Cardiac muscle cell (in vitro differentiated cells and primary cell): ENCODE measurements around the gene ACOXL. TPM values are rescaled to one million over a fixed set of nuclear protein-coding genes. Genes with fewer than 3 reads are reported as not detected.

Experiments
- DNase-seq, 2 donors: peaks; one replicate each; pipeline versions ENCODE4 v3.0.0 to v3.0.0-alpha.2; 2010 to 2017; ENCODE audit warnings: low read depth in 1 of 2, low spot score in 1 of 2
- H3K27ac ChIP-seq: fragments of 200-600 bp; sonication (generic); 2 replicates; pipeline ENCODE4 v1.5.1; 2016
- H3K27me3 ChIP-seq: fragments of 200-600 bp; sonication (generic); 2 replicates; pipeline ENCODE4 v1.6.0; 2016; ENCODE audit warnings: control low read depth
- H3K36me3 ChIP-seq: fragments of 200-600 bp; sonication (generic); 2 replicates; pipeline ENCODE4 v1.5.1; 2016; ENCODE audit warnings: control low read depth
- H3K4me1 ChIP-seq: fragments of 200-600 bp; sonication (generic); 2 replicates; pipeline ENCODE4 v1.8.1; 2017; ENCODE audit warnings: low read depth, mild to moderate bottlenecking, mixed run types
- H3K4me3 ChIP-seq: fragments of 200-600 bp; sonication (generic); 2 replicates; pipeline ENCODE4 v1.5.1; 2016; ENCODE audit warnings: mild to moderate bottlenecking
- H3K9me3 ChIP-seq: fragments of 200-600 bp; sonication (generic); 2 replicates; pipeline ENCODE4 v1.5.1; 2017; ENCODE audit warnings: low read depth, mild to moderate bottlenecking, control low read depth
- CTCF ChIP-seq: IDR thresholded peaks from 2 replicates; pipeline ENCODE4 v1.5.1; 2012; ENCODE audit warnings: low read depth, mild to moderate bottlenecking, low read length
- polyA plus RNA-seq: library from polyadenylated mRNA; unstranded; fragments of >200 nt; fragmentation: Nextera tagmentation; extraction: Ambion mirVana; gene quantifications from 2 replicates; pipeline ENCODE4 v1.2.1, GENCODE V29; 2016
- total RNA-seq: library from RNA; depleted of rRNA; stranded (reverse); fragments of >200 nt; gene quantifications from 2 replicates; pipeline ENCODE4 v1.2.3, GENCODE V29; 2016

The ACOXL gene
- total and polyA plus RNA-seq, 2 experiments from 2014 or later, result 0.89 to 2.4 TPM

DNA sequence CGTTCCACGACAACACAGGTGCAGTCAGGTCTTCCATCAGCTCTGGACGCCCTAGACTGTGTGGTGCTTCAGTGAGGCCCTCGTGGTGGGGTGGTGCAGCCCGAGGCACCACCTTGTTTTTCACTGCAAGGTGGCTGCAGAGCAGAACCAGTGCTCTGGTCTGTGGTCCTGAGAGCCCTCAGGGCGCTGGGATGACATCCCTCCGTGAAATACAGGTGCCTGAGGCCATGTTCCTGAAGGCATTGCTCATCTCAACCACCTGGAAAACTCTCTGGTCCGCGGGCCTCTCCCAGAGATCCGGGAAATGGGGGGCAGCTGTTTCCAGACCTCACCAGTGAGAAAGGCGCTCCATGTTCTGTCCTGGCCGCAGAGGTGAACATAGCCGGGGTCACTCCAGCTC, 119.2 kb downstream of the ACOXL start:
- no peaks in the 10 kb centered on the region for H3K36me3 ChIP-seq
- H3K27ac ChIP-seq, result no peak overlapping the region
- TF ChIP-seq CTCF, result no peak
- no peak overlapping the region for H3K4me3 ChIP-seq
- H3K9me3 ChIP-seq, result no peaks in the 10 kb centered on the region
- H3K27me3 ChIP-seq, result no peaks in the 10 kb centered on the region
- DNase-seq, result no peak
- H3K4me1 ChIP-seq, result no peaks in the 10 kb centered on the region

DNA sequence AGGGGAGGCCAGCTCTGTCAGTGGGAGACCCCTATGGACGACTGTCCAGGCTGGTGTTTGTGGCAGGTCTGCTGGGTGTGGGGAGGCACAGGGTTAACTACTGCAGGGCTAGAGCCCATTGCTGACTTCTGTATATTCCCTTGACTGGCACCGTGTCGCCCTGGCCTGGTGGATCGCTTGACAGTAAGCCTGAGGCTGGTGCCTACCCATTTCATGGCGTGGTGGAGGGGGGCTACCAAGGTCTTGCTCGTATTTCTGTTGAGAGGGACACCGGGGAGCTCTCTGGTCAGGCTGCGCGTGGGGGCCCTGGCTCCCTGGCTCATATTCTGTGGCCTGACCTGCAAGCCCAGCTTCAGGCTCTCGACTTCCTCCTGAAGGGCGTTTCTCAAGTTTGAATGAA, 119.7 kb downstream of the ACOXL start:
- no peaks in the 10 kb centered on the region for H3K4me1 ChIP-seq

DNA sequence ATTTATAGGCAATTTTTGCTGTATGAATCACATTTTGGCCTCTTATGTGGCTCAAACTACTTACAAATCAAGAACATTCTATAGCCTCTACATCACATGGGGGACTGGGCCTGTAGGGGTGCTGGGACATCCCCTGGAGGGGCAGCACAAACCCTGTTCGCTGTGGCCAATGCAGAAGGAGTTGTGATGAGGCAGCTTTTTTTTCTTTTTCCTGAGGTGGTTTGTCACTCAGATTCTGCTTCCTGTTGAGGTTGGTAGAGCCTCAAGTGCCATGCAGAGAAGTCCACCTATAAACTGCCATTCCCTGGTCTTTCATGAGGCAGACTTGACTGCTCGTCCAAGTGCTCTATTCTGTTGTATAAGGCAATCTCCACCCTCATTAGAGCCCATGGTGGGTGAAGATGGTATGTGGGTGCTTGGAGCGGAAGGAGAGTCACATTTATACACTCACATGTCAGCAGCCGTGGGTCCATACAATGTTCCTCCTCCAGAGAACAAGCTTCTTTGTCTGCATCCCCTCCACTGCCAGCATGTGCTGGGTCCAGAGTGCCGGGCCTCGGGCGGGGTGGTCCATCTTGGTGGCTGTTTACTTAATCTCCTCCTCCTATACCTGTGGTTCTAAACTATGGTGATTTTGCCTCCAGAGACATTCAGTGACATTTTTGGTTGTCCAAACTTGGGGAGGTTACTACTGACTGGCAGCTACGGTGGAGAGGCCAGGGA, 120.3 kb downstream of the ACOXL start:
- TF ChIP-seq CTCF, result no peak
- Histone ChIP-seq H3K9me3 (no peaks in the 10 kb centered on the region), H3K27ac (no peak overlapping the region), H3K4me1 (no peaks in the 10 kb centered on the region), H3K36me3 (no peaks in the 10 kb centered on the region), H3K4me3 (no peak overlapping the region), H3K27me3 (no peaks in the 10 kb centered on the region)
- no peak for DNase-seq

More for the DNA sequence above, 119.7 kb downstream of the ACOXL start:
- Histone ChIP-seq H3K36me3 (no peaks in the 10 kb centered on the region), H3K4me3 (no peak overlapping the region), H3K27me3 (no peaks in the 10 kb centered on the region), H3K9me3 (no peaks in the 10 kb centered on the region), H3K27ac (no peak overlapping the region)
- no peak for TF ChIP-seq CTCF
- no peak for DNase-seq

DNA sequence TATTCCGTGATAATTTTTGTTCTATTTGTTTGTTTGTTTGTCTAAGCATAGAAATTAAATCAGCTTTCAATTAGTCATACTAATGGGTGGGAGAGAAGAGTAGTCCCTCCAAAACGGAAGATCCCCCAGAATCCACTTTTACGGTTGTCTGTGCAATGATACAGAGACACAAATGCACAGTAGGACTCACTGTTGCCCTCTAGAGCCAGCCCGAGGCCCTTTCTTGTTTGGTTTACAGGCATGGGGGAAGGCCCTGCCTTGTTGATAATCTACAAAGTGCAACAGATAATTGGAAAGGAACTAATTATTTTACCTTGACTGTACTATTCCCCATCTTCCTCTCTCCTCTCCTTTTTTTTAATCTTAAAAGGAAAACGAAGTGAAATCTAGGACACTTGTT, 121.1 kb downstream of the ACOXL start:
- DNase-seq, result peak; percentile 36 to 59
- no peak overlapping the region for H3K4me3 ChIP-seq
- no peaks in the 10 kb centered on the region for H3K9me3 ChIP-seq
- no peaks in the 10 kb centered on the region for H3K27me3 ChIP-seq
- no peaks in the 10 kb centered on the region for H3K36me3 ChIP-seq
- H3K4me1 ChIP-seq, result no peaks in the 10 kb centered on the region
- no peak overlapping the region for H3K27ac ChIP-seq
- TF ChIP-seq CTCF, result peak; percentile 74

DNA sequence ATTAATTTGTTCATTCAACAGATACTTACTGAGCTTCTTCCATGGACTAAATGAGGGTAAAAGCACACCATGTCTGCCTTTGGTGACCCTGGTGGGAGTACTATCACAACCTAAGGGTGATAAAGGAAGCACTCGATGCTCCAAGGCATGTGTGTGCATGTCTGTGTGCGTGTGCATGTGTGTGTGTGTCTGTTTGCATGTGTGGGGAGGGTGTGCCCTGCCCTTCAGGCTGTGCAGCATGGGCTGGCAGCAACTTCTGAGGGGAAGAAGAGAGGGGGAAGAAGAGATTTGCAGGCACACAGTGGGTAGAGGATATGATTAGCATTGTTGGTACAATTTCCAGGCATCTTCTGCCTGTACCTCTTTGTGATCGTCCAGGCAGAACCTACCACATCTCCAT, 121.6 kb downstream of the ACOXL start:
- no peaks in the 10 kb centered on the region for H3K36me3 ChIP-seq
- no peak overlapping the region for H3K4me3 ChIP-seq

More for the DNA sequence above, 121.6 kb downstream of the ACOXL start:
- DNase-seq, result no peak
- H3K4me1 ChIP-seq, result no peaks in the 10 kb centered on the region
- no peak overlapping the region for H3K27ac ChIP-seq
- H3K27me3 ChIP-seq, result peaks cover 2% of the 10 kb centered on the region
- no peaks in the 10 kb centered on the region for H3K9me3 ChIP-seq
- TF ChIP-seq CTCF, result no peak
